Chondrocyte (in vitro differentiated cells): ENCODE measurements around the gene MFSD6. TPM values are rescaled to one million over a fixed set of nuclear protein-coding genes. Genes with fewer than 3 reads are reported as not detected.
A peak's percentile ranks its signal among the peaks of the same experiment; 100 is the strongest.
"Not testable (repeated sequence)": the region's sequence is repeated elsewhere in the genome, so short reads cannot be mapped to it uniquely, and the experiment has no call there.

Experiments used
- DNase-seq: peaks from one replicate; pipeline ENCODE4 v3.0.0; 2021; ENCODE audit warnings: mixed read lengths, low spot score
- H3K27ac Mint-ChIP-seq: one replicate; pipeline ENCODE4 v1.8.0; 2021; ENCODE audit warnings: mild to moderate bottlenecking, moderate library complexity, mixed read lengths; ENCODE audit not compliant: unreplicated experiment
- H3K27me3 Mint-ChIP-seq: 2 replicates; pipeline ENCODE4 v1.8.0; 2021; ENCODE audit warnings: low read depth, mixed read lengths
- H3K36me3 Mint-ChIP-seq: 2 replicates; pipeline ENCODE4 v1.8.0; 2021; ENCODE audit warnings: low read depth, mixed read lengths
- H3K4me1 Mint-ChIP-seq: 2 replicates; pipeline ENCODE4 v1.8.0; 2021; ENCODE audit warnings: low read depth, mild to moderate bottlenecking, mixed read lengths
- H3K4me3 Mint-ChIP-seq: one replicate; pipeline ENCODE4 v1.8.0; 2021; ENCODE audit warnings: mild to moderate bottlenecking, moderate library complexity, mixed read lengths; ENCODE audit not compliant: unreplicated experiment
- H3K9me3 Mint-ChIP-seq: 2 replicates; pipeline ENCODE4 v1.8.0; 2021; ENCODE audit warnings: low read depth, mixed read lengths
- total RNA-seq: library from RNA; stranded (reverse); gene quantifications from 3 replicates; pipeline ENCODE4 v1.2.1, GENCODE V29; 2021
- TF ChIP-seq, protein P1 (sequence below): fragments of 200-600 bp; sonication (generic); IDR thresholded peaks from 2 replicates; pipeline ENCODE4 v1.5.0; 2021; ENCODE audit warnings: antibody characterized with exemption, mild to moderate bottlenecking, moderate library complexity

The MFSD6 gene
- total RNA-seq, 1 donor from 2014 or later, result 8.4 TPM

DNA sequence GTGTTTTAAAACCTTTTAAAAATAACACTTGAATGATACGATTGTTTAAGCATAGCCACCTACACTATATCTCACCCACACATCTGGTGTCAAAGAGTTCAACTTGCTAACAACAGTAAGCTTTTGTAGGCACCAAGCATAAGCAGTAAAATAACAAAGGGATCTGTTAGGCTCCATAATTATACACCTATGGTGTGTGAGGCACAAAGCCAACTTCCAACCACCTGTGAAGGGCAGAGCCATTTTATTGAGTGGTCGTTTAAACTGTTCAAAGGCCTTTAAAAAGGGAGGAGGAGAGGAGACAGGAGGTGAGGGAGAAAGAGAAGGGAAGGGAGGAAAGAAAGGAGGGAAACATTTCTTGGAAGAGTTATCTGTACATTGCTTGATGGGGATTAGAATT, 98.5 kb downstream of the MFSD6 start:
- no peaks in the 10 kb centered on the region for H3K4me1 Mint-ChIP-seq
- H3K36me3 Mint-ChIP-seq, result peaks cover 2% of the 10 kb centered on the region
- no peak for DNase-seq
- no peaks in the 10 kb centered on the region for H3K27me3 Mint-ChIP-seq
- no peak overlapping the region for H3K4me3 Mint-ChIP-seq
- H3K27ac Mint-ChIP-seq, result no peak overlapping the region
- TF ChIP-seq, protein P1, sequence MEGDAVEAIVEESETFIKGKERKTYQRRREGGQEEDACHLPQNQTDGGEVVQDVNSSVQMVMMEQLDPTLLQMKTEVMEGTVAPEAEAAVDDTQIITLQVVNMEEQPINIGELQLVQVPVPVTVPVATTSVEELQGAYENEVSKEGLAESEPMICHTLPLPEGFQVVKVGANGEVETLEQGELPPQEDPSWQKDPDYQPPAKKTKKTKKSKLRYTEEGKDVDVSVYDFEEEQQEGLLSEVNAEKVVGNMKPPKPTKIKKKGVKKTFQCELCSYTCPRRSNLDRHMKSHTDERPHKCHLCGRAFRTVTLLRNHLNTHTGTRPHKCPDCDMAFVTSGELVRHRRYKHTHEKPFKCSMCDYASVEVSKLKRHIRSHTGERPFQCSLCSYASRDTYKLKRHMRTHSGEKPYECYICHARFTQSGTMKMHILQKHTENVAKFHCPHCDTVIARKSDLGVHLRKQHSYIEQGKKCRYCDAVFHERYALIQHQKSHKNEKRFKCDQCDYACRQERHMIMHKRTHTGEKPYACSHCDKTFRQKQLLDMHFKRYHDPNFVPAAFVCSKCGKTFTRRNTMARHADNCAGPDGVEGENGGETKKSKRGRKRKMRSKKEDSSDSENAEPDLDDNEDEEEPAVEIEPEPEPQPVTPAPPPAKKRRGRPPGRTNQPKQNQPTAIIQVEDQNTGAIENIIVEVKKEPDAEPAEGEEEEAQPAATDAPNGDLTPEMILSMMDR, result no peak
- H3K9me3 Mint-ChIP-seq, result no peaks in the 10 kb centered on the region

DNA sequence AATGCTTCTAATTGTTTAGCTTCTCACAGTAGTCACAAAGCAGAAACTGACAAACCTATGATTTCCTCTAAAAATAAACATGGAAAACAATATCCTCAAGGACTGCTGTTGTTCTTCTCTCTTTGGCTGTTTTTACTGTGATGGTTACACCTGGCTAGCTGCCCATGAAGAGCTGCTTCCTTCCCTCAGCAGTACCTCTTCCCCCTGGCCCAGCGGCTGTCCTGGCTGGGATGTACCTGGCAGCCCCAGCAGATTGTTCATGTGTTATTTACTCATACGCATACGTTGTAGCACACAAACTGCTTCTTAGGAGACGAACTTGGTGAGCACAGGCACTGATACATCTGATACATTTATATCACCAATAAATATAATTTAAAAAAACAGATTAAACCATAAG, 99.0 kb downstream of the MFSD6 start:
- Mint-ChIP-seq H3K4me1 (no peaks in the 10 kb centered on the region), H3K9me3 (no peaks in the 10 kb centered on the region), H3K27me3 (no peaks in the 10 kb centered on the region), H3K4me3 (no peak overlapping the region), H3K27ac (no peak overlapping the region), H3K36me3 (peaks cover 2% of the 10 kb centered on the region)
- DNase-seq, result no peak
- TF ChIP-seq, protein P1, result no peak

DNA sequence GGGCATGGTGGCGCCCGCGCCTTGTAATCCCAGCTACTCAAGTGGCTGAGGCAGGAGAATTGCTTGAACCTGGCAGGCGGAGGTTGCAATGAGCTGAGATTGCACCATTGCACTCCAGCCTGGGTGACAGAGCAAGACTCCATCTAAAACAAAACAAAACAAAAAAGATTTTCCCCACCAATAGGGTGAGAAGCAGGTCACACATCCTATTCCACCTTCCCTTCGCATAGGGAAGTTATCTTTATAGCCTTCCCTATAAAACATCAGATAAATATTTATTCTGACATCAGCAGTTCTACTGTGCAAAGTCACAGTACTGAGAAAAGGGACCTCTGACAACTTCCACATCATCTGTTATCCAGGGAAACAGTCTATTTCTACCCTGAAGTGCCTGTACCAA, 101.7 kb downstream of the MFSD6 start:
- H3K4me1 Mint-ChIP-seq, H3K9me3 Mint-ChIP-seq, H3K4me3 Mint-ChIP-seq, H3K36me3 Mint-ChIP-seq, DNase-seq, H3K27me3 Mint-ChIP-seq, H3K27ac Mint-ChIP-seq: not testable (repeated sequence)

DNA sequence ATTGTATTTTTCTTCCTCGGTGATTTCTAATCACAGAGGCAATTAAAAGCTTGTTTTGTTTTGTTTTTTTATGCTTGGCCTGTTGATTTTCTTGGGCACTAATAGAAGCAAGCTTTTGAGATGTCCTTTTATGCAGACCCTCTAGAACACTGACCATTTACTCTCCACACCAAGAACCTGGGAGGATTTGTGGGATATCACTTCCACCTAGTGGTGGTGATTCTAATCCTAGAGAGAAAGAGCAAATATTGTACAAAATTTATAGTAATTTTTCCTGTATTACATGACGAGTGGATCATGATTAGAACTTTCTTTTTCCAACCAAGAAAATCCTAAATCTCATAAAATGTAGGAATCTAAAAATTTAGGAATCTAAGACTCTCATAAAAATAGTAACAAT, 102.9 kb downstream of the MFSD6 start:
- Mint-ChIP-seq H3K27me3 (no peaks in the 10 kb centered on the region), H3K36me3 (peaks cover 1% of the 10 kb centered on the region), H3K27ac (no peak overlapping the region), H3K4me3 (no peak overlapping the region), H3K9me3 (no peaks in the 10 kb centered on the region), H3K4me1 (no peaks in the 10 kb centered on the region)
- TF ChIP-seq, protein P1, result peak; percentile 92
- no peak for DNase-seq

DNA sequence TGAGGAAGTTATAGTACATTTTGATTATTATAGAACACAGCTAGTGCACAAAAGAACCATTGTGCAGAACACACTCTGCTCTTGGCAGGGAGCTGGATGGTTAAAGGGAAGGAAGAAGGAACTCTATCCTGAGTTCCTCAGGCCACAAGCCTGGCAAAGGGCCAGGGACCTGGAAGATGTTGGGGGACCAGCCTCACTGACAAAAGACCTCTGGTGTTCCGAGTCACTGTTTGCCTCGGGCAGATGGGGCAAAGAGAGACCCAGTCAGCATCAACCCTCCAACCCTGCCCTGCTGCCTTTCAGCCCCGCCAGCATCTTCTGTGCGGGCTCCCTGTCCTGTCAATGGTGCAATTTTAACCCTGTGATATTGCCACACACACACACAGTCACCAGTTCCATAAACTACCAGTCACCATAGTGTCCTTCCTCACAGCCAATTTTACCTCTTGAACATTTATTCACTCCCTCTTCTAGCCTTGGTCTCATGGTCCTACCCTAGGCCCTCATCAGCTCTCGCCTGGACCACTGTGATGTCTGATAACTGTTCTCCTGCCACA, 104.5 kb downstream of the MFSD6 start:
- no peak overlapping the region for H3K27ac Mint-ChIP-seq
- no peak for DNase-seq

DNA sequence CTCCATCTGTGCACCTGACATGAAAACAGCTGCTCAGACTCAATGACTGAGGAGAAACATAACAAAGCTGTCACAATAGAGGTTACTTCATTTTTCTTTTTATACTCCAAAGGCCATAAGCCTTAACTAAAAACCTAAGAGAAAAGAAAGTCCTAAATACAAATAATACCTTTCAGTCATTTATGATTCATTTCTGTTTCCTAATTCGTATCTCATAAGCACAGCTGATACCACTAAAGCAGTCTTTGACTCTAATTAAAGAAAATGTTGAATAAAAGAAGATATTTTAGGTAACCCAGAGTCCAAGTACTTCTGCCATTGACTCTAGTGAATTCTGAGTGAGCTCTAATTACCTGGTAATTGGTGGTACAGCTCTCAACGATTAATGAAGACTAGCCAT, 105.7 kb downstream of the MFSD6 start:
- no peaks in the 10 kb centered on the region for H3K9me3 Mint-ChIP-seq
- TF ChIP-seq, protein P1, result no peak
- H3K4me3 Mint-ChIP-seq, result no peak overlapping the region
- H3K36me3 Mint-ChIP-seq, result peaks cover 1% of the 10 kb centered on the region
- H3K27ac Mint-ChIP-seq, result no peak overlapping the region
- no peaks in the 10 kb centered on the region for H3K4me1 Mint-ChIP-seq
- no peak for DNase-seq
- H3K27me3 Mint-ChIP-seq, result no peaks in the 10 kb centered on the region

More for the DNA sequence above, 104.5 kb downstream of the MFSD6 start:
- no peak overlapping the region for H3K4me3 Mint-ChIP-seq
- no peaks in the 10 kb centered on the region for H3K4me1 Mint-ChIP-seq
- H3K36me3 Mint-ChIP-seq, result peaks cover 1% of the 10 kb centered on the region
- TF ChIP-seq, protein P1, result no peak
- no peaks in the 10 kb centered on the region for H3K9me3 Mint-ChIP-seq
- no peaks in the 10 kb centered on the region for H3K27me3 Mint-ChIP-seq
